Omental fat pad (tissue), 4 donors: ENCODE data around the gene YJU2. TPM values are rescaled to one million over a fixed set of nuclear protein-coding genes. Genes with fewer than 3 reads are reported as not detected.
"Not testable (repeated sequence)": the region's sequence is repeated elsewhere in the genome, so short reads cannot be mapped to it uniquely, and the experiment has no call there.

Experiments
- ATAC-seq: fragments of 150-250 bp; one replicate; pipeline ENCODE4 v1.9.1; 2016; ENCODE audit warnings: mild to moderate bottlenecking, moderate library complexity; ENCODE audit not compliant: low FRiP score
- DNase-seq: peaks from one replicate; pipeline ENCODE4 v3.0.0-alpha.2; 2019; ENCODE audit warnings: low spot score
- CTCF ChIP-seq, 3 donors: fragments of 450-650 bp; IDR thresholded peaks; one replicate each; pipeline ENCODE4 v1.5.1; 2016 to 2017; ENCODE audit warnings: antibody characterized with exemption in 3 of 3, mild to moderate bottlenecking in 3 of 3, moderate library complexity in 2 of 3
- total RNA-seq, 4 donors: library from RNA; depleted of rRNA; stranded (reverse); fragments of >200 nt; gene quantifications; one replicate each; pipeline ENCODE4 v1.1.0, GENCODE V29; 2016

The YJU2 gene
- total RNA-seq, 4 donors from 2014 or later = 13.2 to 23.7 (median 16.8) TPM

- ATAC-seq = no peak
- DNase-seq = no peak
- TF ChIP-seq CTCF (IDR thresholded peaks at IDR 0.05) = no peak
Observed at GRCh38 chr19:4284176-4284958, 37.5 kb downstream of the YJU2 start.

- DNase-seq = no peak
Observed at GRCh38 chr19:4284974-4285373, 38.1 kb downstream of the YJU2 start.

GRCh38 chr19:4286141-4286540, 39.3 kb downstream of the YJU2 start:
- ATAC-seq = not testable (repeated sequence)

More at GRCh38 chr19:4284974-4285373, 38.1 kb downstream of the YJU2 start:
- TF ChIP-seq CTCF (IDR thresholded peaks at IDR 0.05) = no peak
- no peak for ATAC-seq

GRCh38 chr19:4288091-4288777, 41.4 kb downstream of the YJU2 start:
- no peak for TF ChIP-seq CTCF (IDR thresholded peaks at IDR 0.05)
- no peak for ATAC-seq
- DNase-seq = no peak

More at GRCh38 chr19:4286141-4286540, 39.3 kb downstream of the YJU2 start:
- not testable (repeated sequence) for DNase-seq

- no peak for ATAC-seq
- no peak for DNase-seq
- no peak for TF ChIP-seq CTCF (IDR thresholded peaks at IDR 0.05)
Observed at GRCh38 chr19:4291184-4291732, 44.4 kb downstream of the YJU2 start.

- DNase-seq (no peak), ATAC-seq (no peak)
- TF ChIP-seq CTCF (IDR thresholded peaks at IDR 0.05) = no peak
Observed at GRCh38 chr19:4292515-4292914, 45.6 kb downstream of the YJU2 start.

GRCh38 chr19:4294389-4294788, 47.5 kb downstream of the YJU2 start:
- TF ChIP-seq CTCF (IDR thresholded peaks at IDR 0.05) = no peak
- ATAC-seq (no peak), DNase-seq (no peak)
